IPS DF 4.7 (cell line): ENCODE results near the gene HCN3.

ENCODE experiments used
- DNase-seq: peaks from one replicate; pipeline ENCODE4 v3.0.0-alpha.2; 2013; ENCODE audit warnings: low spot score; ENCODE audit errors: extremely low read depth

Gene HCN3

DNA sequence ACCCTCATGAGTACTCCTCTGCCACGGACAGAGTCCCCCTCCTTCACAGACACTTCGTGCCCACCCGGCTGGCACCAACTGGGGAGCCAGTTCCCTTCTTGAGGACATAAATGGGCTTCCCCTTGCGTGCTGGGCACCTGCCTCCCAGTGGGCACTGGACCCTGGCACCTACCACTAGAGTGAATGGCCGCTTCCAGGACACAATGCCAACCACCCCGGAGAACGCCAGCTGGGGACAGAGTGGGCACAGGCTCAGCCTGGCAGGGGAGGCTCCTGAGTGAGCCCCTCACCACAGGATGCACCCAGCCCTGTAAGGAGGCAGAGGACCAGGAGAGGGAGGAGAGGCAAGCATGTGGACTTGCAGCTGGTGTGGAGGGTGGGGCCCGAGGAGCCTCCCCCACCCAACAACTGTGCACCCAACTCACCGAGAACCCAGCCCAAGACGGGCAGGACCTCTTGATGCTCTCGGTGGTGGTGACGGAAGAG lies 23.0 kb upstream of the HCN3 start:
- DNase-seq = no peak

DNA sequence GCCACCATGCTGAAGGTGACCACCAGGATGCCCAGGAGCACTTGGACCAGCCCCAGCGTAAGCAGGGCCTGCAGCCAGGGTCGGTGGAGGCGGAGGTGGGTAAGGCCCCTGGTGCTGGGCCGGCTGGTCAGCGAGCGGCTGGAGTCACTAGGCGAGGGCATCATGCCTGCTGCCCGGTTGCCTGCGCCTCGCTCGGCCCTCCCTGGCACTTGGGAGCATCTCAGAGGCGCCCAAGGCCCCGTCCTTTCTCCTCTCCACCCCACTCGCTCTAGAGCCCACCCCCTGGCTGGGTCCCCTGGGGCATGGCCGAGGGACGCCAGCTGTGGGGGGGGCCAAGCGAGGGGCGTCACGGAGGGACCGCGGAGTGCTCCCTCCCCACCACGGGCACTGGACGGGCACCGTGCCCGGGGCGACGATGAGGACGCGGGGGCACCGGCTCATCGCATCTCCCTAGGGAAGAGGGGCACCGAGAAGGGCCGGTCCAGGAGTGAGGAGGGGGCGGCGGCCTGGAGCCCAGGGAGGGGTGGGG lies 22.5 kb upstream of the HCN3 start:
- no peak for DNase-seq

DNA sequence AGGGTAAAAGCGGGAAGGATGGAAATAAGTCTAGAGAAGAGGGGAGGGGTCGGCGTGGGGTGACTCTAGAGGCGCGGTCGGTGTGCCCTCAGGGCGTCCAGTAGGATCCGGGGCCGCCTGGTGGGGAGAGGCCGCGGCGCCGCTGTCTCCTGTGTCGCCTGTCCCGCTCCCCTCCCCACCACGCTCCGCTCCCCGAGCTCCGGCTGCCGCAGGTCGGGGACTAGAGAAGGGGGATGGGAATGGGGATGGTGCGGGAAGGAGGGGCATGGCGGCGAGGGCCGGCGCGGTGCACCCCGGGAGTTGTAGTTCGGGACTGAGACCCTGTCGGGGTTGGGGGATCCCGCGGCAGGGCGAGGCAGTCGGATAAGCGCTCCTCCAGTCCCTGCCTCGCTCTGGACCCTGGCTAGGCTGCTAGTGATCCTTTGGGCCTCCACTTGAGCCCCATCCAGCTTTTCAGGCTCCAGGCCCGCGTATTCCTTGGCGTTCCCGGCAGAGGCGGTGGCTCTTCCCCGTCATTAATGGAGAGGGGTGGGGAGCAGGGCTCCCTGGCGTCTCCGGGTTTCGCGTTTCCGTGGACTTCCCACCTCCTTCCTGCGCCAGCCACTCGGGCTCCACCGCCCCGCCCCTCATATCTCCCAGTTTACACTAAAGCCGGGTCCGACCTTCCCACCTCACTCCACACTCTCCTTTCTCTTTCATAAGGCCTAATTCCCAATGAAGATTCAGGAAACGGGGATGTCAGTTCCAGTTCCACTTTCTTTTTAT lies 21.8 kb upstream of the HCN3 start, which contains the start of gene ENTREP3:
Gene ENTREP3 (minus strand): TSS at position 241 of the 765 bp plus-strand sequence. CDS start 606 bp downstream, outside the sequence.
- no peak for DNase-seq

DNA sequence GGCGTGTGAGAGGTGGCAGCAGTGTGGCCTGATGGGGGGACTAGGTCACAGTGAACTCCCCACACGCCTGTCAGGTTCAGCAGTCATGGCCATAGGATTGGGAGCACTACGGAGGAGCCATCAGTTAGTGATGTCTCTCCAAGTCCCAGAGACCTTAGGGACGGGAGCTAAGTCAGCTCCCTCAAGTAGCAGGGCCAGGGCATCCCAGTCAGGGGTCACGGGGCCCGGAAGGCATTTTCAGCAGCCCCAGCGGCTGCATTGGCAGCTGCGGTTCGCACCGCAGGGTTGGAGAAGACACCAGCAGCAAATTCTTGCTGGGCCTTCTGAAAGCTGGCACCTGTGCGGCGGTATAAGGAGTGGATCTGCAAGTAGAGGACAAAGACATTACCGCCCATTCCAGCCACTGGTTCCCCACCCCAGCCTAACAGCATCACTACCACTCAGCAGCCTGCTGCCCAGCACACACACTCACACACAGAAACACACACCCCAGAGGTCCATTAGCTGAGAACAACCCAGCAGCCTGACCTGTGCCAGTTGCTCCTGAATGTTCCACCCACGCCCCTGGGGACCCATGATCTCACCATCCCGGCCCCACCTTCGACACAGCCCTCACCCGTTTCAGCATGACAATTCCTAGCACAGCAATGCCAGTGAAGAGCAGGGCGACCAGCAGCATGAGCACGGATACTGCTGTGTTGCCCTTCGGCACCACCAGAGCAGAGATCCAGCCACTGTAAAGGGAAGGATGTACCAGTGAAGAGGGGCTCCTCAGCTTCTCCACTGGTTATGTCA lies 21.0 kb upstream of the HCN3 start:
- no peak for DNase-seq

DNA sequence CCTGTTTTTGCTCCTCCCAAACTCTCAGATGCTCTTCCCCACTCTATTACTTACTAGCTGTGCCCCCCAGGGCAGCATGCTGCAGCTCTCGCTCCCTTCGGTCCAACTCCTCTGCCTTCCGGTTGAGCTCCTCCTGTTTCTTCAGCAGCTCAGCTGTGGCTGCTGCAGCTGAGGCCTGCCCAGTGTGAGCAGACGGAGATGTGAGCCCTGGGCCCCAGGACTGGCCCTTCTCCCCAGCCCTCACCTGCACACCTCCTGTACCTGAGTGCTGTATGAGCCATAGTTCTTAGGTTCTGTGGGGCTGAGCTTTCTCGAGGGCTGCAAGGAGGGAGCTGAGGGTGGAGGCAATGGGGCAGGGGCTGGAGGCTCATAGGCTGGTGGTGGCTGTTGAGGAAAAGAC lies 17.0 kb upstream of the HCN3 start:
- no peak for DNase-seq

DNA sequence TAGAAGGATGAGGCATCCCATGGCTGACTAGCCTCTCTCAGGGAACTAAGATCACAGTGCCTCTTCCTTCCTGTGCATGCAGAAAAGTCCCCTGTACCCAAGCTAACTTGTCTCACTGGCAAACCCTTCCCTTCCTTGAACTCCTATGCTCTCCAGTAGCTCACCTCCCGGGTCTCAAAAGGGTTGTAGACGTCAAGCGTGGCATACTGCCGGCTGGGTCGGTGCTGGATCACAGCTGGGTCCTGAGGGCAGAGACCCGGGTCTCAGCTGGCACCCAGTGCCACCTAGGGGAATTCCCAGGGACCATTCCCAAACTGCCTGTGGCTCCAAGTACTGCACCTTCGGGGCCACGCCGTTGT lies 15.8 kb upstream of the HCN3 start:
- DNase-seq = no peak

DNA sequence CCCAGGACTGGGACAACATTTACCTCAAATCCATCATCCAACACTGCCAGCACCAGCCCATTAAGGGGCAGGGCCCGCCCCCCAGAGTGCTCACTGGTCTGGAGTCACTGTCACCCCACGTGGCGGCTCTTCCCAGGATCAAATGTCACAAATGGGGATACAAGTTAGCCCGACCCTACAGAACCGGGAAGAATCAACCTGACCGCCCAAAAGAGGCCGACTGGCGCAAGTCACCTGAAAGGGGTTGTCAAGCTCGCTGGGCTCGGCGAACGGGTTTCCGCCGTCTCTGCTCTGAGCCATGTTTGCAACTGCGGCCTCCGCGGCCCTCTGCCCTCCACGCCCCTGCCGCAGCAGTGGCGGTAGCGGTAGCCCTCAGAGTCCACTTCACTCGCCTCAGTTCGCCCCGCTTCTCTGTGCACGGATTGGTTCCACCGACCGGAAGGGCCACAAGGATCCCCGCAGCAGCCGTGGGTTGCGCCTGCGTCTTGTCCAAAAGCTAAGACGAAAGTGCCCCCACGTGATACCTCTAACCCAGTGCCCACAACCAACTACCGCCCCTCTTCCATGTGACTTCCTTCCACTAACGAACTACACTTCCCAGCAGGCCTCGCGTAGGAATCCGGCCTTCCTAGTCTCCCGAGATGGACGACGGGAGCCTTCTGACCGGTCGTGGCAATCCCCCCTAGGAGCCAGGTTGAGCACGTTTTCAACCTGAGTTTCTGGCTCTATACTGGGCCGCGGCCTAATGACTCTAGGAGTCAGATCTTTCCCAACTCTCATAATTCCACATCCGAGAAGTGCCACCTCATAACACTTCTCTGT lies 15.2 kb upstream of the HCN3 start, which contains the start of gene SCAMP3:
Gene SCAMP3 (minus strand): TSS at position 509 of the 822 bp plus-strand sequence. CDS start 209 bp downstream, at position 300.
- DNase-seq = no peak

DNA sequence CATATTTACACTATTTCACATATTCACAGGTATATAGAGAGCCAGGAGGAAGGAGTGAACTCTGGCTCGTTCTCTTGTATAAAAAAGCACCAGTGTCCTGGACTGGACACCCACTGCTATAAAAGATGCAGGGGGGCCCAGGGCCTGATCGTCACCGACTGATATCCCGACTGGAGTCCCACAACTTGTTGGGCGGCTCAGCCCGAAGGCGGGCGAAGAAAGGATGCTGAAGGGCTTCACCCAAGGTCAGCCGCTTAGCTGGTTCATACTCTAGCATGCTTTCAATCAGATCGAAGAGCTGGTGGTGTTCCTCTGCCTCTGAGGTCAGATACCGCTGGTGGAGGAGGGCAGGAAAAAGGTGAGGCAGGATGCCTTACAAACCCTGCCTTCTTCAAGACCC lies 14.2 kb upstream of the HCN3 start:
- DNase-seq = no peak

DNA sequence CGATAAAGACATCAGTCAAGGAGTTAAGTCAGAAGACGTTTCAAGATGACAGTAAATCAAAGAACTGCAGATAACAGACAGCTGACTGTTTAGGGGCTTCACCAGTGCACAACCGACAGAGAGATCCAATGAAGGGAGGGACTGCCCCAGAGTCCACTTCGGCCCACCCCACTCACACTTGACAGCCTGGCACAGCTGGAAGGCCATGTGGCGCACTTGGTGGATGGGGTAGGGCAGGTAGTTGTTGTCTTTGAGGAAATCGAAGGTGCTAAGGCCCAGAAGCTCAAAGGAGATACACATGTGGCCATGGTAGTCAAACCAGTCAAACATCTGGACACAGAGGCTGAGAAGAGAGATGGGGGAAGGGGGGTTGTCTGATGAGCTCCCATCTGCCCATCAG lies 10.7 kb upstream of the HCN3 start:
- DNase-seq = no peak

DNA sequence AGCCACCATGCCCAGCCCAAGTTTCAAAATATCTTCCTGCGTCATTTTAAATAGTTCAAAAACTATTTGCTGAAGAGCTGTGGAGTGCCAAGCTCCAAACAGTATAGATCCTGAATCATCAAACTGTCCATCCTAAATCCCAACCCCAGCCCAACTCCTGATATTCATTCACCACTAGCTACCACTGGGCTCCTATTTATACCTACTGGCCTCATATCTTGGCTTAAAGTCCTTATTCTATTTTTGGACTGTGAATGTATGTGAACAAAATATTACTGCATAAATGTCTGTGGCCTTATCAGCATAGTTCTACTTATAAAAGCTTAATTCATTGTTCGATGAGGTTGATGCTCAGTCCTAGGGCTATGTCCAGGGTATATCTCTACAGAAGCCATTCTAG lies 9.9 kb upstream of the HCN3 start:
- DNase-seq = no peak

DNA sequence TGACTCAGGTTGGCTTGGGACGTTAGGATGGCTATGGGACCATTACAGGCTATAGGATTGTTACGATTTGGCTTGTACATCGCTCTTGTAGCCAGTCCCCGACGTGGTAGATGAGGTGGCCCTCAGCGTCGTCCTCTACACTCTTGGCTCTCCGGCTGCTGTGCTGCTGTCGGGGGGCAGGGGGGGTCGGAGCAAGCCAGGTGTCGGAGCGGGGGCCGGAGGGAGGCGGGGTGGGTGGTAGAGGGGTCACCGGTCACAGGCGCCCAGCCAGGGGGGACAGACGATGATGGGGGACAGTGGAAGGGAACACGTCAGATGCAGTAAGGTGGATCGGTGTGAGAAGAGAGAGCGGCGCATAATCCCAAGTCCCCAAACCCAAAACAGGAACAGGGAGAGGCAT lies 8.6 kb upstream of the HCN3 start:
- no peak for DNase-seq

DNA sequence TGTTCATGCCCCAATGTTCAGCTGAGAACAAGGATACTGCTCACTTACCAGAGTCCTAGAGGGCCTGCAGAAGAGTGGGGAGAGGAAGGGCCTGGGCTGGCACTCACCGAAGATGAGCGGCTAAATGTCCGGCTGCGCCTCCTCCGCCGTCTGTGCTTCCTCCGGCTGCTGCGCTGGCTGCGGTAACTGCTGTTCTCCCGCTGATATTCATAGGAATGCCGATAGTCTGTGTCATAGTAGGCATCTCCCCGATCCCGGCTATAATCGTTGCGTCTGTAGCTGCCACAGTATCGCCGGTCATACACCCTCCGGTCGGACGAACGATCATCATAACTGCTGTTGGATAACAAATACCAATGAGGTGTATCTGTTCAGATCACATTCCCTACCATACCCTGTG lies 7.9 kb upstream of the HCN3 start:
- DNase-seq = no peak

DNA sequence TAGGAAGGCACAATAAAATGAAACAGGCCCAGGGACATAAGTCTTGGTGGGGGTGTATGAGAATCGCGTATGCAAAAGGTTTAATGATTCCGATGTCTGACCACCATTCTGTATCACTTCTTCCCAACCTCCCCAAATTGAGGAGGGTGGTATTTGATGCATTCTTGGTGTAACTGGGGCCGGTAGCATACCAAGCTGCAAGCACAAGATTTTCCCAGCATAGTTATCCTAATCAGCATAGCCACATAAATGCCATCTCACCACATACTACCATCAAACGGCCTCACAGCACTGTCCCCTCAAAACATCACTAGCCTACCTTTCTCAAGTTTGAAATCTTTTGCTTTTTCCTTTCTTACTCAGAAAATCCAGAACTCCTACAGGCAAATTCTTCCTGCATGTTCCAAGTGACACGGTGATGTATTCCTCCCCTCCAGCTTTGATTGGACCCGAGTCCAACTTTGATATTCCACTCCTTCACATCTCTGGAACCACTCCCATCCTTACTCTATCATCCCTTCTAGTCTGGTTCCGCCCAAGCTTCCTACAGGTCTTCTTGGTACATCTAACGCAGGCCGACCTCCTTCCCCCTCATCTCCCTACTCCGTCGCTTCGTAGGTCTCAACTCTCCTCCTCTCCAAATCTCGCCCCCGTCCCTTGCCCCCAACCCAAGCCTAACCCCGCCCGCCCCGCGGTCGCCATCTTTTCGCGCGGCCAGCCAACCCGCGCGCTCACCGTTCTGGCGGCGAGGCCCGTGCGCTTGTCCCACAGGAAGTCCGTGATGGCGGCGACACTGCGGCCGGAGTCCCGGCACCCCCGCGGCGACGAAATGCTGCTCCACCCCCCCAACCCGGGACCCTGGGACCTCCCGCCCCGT lies 4.6 kb upstream of the HCN3 start:
- DNase-seq = no peak

DNA sequence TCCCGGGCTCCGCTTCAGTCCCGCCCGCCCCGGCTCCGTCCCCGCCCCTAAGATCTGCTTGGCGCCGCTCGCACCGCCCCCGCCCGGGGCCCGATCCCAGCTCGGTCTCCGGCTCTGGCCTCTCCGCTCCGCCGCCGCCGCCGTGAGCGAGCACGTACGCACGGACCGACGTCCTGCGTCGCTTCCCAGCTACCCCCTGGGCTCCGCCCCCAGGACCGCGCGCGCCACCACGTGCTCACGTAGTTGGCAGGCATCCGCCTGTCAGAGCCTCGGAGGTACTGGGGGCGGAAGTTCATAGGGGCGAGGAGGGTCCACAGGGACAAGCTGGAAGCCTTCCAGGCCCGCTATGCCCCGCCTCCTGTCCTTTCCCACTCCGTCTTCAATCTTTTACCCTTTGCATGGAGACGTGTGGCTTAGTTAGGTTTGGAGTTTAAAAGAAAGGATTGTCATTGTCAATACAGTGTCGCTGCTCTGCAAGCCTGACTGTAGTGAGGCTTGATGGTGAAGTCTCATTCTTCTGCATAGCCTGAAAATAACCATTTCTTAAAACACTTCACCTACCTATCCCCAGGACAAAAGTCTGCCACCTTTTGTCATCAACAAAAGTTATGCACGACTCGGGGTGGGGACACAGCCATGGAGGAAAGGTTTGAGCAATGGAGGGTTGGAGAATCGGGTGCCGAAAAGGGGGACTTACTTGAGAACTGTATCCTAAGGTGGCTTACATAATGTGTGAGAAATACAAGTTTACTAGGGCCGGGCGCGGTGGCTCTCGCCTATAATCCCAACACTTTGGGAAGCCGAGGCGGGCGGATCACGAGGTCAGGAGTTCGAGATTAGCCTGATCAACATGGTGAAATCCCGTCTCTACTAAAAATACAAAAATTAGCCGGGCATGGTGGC lies 3.7 kb upstream of the HCN3 start, which contains the start of gene CLK2:
Gene CLK2 (minus strand): TSS at position 162 of the 903 bp plus-strand sequence. CDS start 2,527 bp downstream, outside the sequence.
- no peak for DNase-seq

DNA sequence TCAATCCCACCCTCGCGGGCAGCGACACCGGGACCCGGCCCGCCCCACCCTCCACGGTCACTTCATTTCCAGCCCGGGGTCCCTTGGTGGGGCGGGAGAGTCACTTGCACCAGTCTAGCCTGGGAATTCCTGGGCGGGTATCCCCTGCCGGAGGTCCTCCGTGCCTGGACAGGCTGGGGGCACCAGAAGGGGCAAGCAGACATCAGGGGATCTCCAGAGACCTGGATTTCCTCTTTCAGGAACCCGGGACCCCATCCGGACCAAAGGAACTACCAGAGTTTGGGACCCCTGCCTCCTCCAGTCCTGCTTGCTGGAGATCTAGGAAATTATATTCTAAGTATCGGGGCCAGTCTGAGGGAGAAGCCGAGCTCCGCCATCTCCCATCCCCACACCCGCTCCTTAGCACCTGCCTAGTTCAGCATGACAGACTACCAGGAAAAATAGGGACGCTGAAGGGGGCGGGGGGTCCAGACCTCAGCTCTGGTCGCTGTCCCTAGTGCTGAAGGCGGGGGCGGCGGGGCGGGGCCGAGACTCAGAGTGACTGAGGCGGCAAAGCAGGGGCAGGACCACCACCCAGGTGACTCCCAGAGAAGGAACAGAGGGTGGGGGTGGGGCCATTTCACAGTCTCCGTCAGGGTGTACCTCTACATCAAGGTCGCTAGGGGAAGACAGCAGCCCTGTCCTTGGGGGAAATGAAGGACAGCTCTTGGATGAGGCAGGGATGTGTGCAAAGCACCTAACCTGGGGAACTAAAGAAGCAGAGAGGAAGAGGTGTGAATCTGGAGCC lies 832 bp downstream of the HCN3 start:
- DNase-seq = no peak

DNA sequence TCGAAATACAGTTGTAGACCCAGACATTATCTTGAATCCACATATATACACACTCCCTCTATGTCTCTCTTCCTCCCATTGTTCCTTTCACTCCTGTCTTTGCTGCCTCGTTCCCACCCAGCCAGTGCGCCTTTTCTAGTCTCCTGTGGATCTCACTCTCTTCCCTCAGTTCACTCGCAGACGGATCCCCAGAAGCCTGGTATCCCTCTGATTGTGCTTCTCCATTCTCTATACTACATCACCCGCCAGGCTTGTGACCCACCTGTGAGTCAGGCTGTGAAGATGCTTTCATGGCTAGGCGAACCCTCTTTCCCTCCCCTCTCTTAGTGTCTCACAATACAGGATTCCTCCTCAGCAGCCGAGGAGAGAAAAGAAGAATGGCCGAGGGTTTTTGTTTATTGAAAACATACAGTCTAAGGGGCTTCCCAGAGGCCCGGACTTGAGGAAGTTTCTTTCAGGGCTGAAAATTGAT lies 1.5 kb downstream of the HCN3 start:
- no peak for DNase-seq

DNA sequence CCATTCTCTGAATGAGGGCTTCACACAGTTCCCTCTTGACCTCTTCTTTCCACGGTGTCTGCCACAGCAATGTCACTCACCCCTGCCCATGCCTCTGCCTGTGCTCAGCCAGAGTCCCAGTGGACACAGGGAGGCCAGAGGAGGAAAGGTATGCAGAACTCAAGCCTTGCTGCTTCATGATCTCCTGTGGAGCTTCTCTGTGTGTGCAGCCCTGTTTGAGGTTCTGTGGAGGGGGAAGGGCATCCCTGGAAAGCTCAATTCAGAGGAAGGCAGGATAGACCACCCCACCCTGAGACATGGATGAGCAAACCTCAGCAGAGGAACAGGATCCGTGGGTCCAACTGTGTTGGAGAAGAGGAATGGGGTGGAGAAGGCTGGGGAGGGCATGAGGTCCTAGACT lies 2.0 kb downstream of the HCN3 start:
- no peak for DNase-seq

DNA sequence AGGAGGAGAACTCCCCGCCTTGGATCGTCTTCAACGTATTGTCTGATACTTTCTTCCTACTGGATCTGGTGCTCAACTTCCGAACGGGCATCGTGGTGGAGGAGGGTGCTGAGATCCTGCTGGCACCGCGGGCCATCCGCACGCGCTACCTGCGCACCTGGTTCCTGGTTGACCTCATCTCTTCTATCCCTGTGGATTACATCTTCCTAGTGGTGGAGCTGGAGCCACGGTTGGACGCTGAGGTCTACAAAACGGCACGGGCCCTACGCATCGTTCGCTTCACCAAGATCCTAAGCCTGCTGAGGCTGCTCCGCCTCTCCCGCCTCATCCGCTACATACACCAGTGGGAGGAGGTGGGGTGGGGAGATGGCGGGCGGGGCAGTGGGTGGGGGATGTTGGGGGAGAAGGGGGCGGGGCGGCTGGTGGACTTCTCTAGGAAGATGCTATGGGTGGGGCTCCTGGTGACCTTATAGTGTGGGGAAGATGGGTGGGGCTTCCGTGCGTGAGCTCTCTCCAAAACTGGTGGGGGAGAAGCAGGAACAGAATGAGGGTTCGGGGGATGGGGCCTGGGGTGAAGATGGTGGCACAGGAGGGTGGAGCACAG lies 5.3 kb downstream of the HCN3 start:
- DNase-seq = no peak
